ENCODE measurements around the gene F2RL2.

Gene F2RL2

GRCh38 chr5:76652809-76653414 lies 29.7 kb upstream of the F2RL2 start:
- Histone ChIP-seq H3K27me3 (ENCODE audit: control insufficient read depth, insufficient read depth, low read length) (no peaks in the 10 kb centered on the region), H3K4me3 (ENCODE audit: low read depth, low read length) (no peak overlapping the region), H3K9me3 (ENCODE audit: control insufficient read depth, insufficient read depth, low read depth, low read length) (peaks cover 10% of the 10 kb centered on the region), H3K36me3 (ENCODE audit: control insufficient read depth, insufficient read depth, low read length) (peaks cover 5% of the 10 kb centered on the region), H3K9ac (ENCODE audit: low read length) (no peak overlapping the region), H3K4me1 (ENCODE audit: control insufficient read depth, insufficient read depth, low read length) (no peaks in the 10 kb centered on the region), H3K27ac (ENCODE audit: low read depth, low read length) (no peak overlapping the region)

- Histone ChIP-seq H3K9ac (ENCODE audit: low read length) (no peak overlapping the region), H3K9me3 (ENCODE audit: control insufficient read depth, insufficient read depth, low read depth, low read length) (peaks cover 10% of the 10 kb centered on the region), H3K36me3 (ENCODE audit: control insufficient read depth, insufficient read depth, low read length) (peaks cover 8% of the 10 kb centered on the region), H3K27me3 (ENCODE audit: control insufficient read depth, insufficient read depth, low read length) (no peaks in the 10 kb centered on the region), H3K4me3 (ENCODE audit: low read depth, low read length) (no peak overlapping the region), H3K27ac (ENCODE audit: low read depth, low read length) (no peak overlapping the region), H3K4me1 (ENCODE audit: control insufficient read depth, insufficient read depth, low read length) (no peaks in the 10 kb centered on the region)
These were observed 25.9 kb upstream of the F2RL2 start for GRCh38 chr5:76649140-76649539.

- Histone ChIP-seq H3K4me3 (ENCODE audit: low read depth, low read length) (no peak overlapping the region), H3K27me3 (ENCODE audit: control insufficient read depth, insufficient read depth, low read length) (no peaks in the 10 kb centered on the region), H3K36me3 (ENCODE audit: control insufficient read depth, insufficient read depth, low read length) (peaks cover 10% of the 10 kb centered on the region), H3K4me1 (ENCODE audit: control insufficient read depth, insufficient read depth, low read length) (peaks cover 3% of the 10 kb centered on the region; the same call in 1 of the 2 replicates), H3K9ac (ENCODE audit: low read length) (no peak overlapping the region), H3K27ac (ENCODE audit: low read depth, low read length) (no peak overlapping the region), H3K9me3 (ENCODE audit: control insufficient read depth, insufficient read depth, low read depth, low read length) (no peaks in the 10 kb centered on the region)
These were observed 20.2 kb upstream of the F2RL2 start for GRCh38 chr5:76643371-76643770.

GRCh38 chr5:76642390-76643040 lies 19.3 kb upstream of the F2RL2 start:
- peaks cover 4% of the 10 kb centered on the region; the same call in 1 of the 2 replicates for H3K36me3 ChIP-seq (ENCODE audit: control insufficient read depth, insufficient read depth, low read length)

GRCh38 chr5:76641514-76642120 lies 18.4 kb upstream of the F2RL2 start:
- Histone ChIP-seq H3K27ac (ENCODE audit: low read depth, low read length) (no peak overlapping the region), H3K27me3 (ENCODE audit: control insufficient read depth, insufficient read depth, low read length) (no peaks in the 10 kb centered on the region), H3K4me1 (ENCODE audit: control insufficient read depth, insufficient read depth, low read length) (peaks cover 5% of the 10 kb centered on the region; the same call in 1 of the 2 replicates), H3K9ac (ENCODE audit: low read length) (no peak overlapping the region), H3K36me3 (ENCODE audit: control insufficient read depth, insufficient read depth, low read length) (peaks cover 4% of the 10 kb centered on the region; the same call in 1 of the 2 replicates), H3K4me3 (ENCODE audit: low read depth, low read length) (no peak overlapping the region), H3K9me3 (ENCODE audit: control insufficient read depth, insufficient read depth, low read depth, low read length) (no peaks in the 10 kb centered on the region)

More at GRCh38 chr5:76642390-76643040, 19.3 kb upstream of the F2RL2 start:
- H3K4me3 ChIP-seq (ENCODE audit: low read depth, low read length): no peak overlapping the region
- no peaks in the 10 kb centered on the region for H3K27me3 ChIP-seq (ENCODE audit: control insufficient read depth, insufficient read depth, low read length)
- H3K9ac ChIP-seq (ENCODE audit: low read length): no peak overlapping the region
- H3K27ac ChIP-seq (ENCODE audit: low read depth, low read length): no peak overlapping the region
- H3K9me3 ChIP-seq (ENCODE audit: control insufficient read depth, insufficient read depth, low read depth, low read length): no peaks in the 10 kb centered on the region
- peaks cover 5% of the 10 kb centered on the region; the same call in 1 of the 2 replicates for H3K4me1 ChIP-seq (ENCODE audit: control insufficient read depth, insufficient read depth, low read length)

GRCh38 chr5:76638479-76638878 lies 15.3 kb upstream of the F2RL2 start:
- H3K9ac ChIP-seq (ENCODE audit: low read length): no peak overlapping the region
- peaks cover 5% of the 10 kb centered on the region; the same call in 1 of the 2 replicates for H3K4me1 ChIP-seq (ENCODE audit: control insufficient read depth, insufficient read depth, low read length)
- no peaks in the 10 kb centered on the region for H3K27me3 ChIP-seq (ENCODE audit: control insufficient read depth, insufficient read depth, low read length)
- H3K4me3 ChIP-seq (ENCODE audit: low read depth, low read length): no peak overlapping the region
- H3K9me3 ChIP-seq (ENCODE audit: control insufficient read depth, insufficient read depth, low read depth, low read length): no peaks in the 10 kb centered on the region
- H3K36me3 ChIP-seq (ENCODE audit: control insufficient read depth, insufficient read depth, low read length): peaks cover 4% of the 10 kb centered on the region; the same call in 1 of the 2 replicates
- H3K27ac ChIP-seq (ENCODE audit: low read depth, low read length): no peak overlapping the region

GRCh38 chr5:76637490-76637889 lies 14.3 kb upstream of the F2RL2 start:
- Histone ChIP-seq H3K4me3 (ENCODE audit: low read depth, low read length) (no peak overlapping the region), H3K27ac (ENCODE audit: low read depth, low read length) (no peak overlapping the region), H3K9me3 (ENCODE audit: control insufficient read depth, insufficient read depth, low read depth, low read length) (no peaks in the 10 kb centered on the region), H3K9ac (ENCODE audit: low read length) (no peak overlapping the region), H3K4me1 (ENCODE audit: control insufficient read depth, insufficient read depth, low read length) (peaks cover 5% of the 10 kb centered on the region; the same call in 1 of the 2 replicates), H3K36me3 (ENCODE audit: control insufficient read depth, insufficient read depth, low read length) (peaks cover 2% of the 10 kb centered on the region; the same call in 1 of the 2 replicates), H3K27me3 (ENCODE audit: control insufficient read depth, insufficient read depth, low read length) (no peaks in the 10 kb centered on the region)

GRCh38 chr5:76634661-76635060 lies 11.5 kb upstream of the F2RL2 start:
- Histone ChIP-seq H3K4me3 (ENCODE audit: low read depth, low read length) (no peak overlapping the region), H3K36me3 (ENCODE audit: control insufficient read depth, insufficient read depth, low read length) (no peaks in the 10 kb centered on the region), H3K27me3 (ENCODE audit: control insufficient read depth, insufficient read depth, low read length) (no peaks in the 10 kb centered on the region), H3K9ac (ENCODE audit: low read length) (no peak overlapping the region), H3K27ac (ENCODE audit: low read depth, low read length) (no peak overlapping the region), H3K4me1 (ENCODE audit: control insufficient read depth, insufficient read depth, low read length) (peaks cover 5% of the 10 kb centered on the region; the same call in 1 of the 2 replicates), H3K9me3 (ENCODE audit: control insufficient read depth, insufficient read depth, low read depth, low read length) (no peaks in the 10 kb centered on the region)

- no peaks in the 10 kb centered on the region for H3K27me3 ChIP-seq (ENCODE audit: control insufficient read depth, insufficient read depth, low read length)
- H3K27ac ChIP-seq (ENCODE audit: low read depth, low read length): no peak overlapping the region
- H3K4me1 ChIP-seq (ENCODE audit: control insufficient read depth, insufficient read depth, low read length): peaks cover 7% of the 10 kb centered on the region
- H3K4me3 ChIP-seq (ENCODE audit: low read depth, low read length): no peak overlapping the region
- H3K9ac ChIP-seq (ENCODE audit: low read length): no peak overlapping the region
- H3K36me3 ChIP-seq (ENCODE audit: control insufficient read depth, insufficient read depth, low read length): no peaks in the 10 kb centered on the region
- no peaks in the 10 kb centered on the region for H3K9me3 ChIP-seq (ENCODE audit: control insufficient read depth, insufficient read depth, low read depth, low read length)
These were observed 3.5 kb upstream of the F2RL2 start for GRCh38 chr5:76626738-76627137.

GRCh38 chr5:76625087-76625815 lies 2.0 kb upstream of the F2RL2 start:
- no peak overlapping the region for H3K4me3 ChIP-seq (ENCODE audit: low read depth, low read length)
- H3K27ac ChIP-seq (ENCODE audit: low read depth, low read length): no peak overlapping the region
- H3K9me3 ChIP-seq (ENCODE audit: control insufficient read depth, insufficient read depth, low read depth, low read length): no peaks in the 10 kb centered on the region
- H3K36me3 ChIP-seq (ENCODE audit: control insufficient read depth, insufficient read depth, low read length): no peaks in the 10 kb centered on the region
- no peaks in the 10 kb centered on the region for H3K27me3 ChIP-seq (ENCODE audit: control insufficient read depth, insufficient read depth, low read length)
- no peak overlapping the region for H3K9ac ChIP-seq (ENCODE audit: low read length)
- peaks cover 8% of the 10 kb centered on the region for H3K4me1 ChIP-seq (ENCODE audit: control insufficient read depth, insufficient read depth, low read length)
